Peyer's patch (tissue), 4 donors: Measurements from ENCODE around the gene TUBGCP2. TPM values are rescaled to one million over a fixed set of nuclear protein-coding genes. Genes with fewer than 3 reads are reported as not detected.

Experiments
- DNase-seq, 3 donors: peaks; one replicate each; pipeline ENCODE4 v3.0.0-alpha.2; 2017 to 2019
- H3K27ac ChIP-seq, 4 donors: fragments of 200-600 bp; sonication (generic); one replicate each; pipeline ENCODE4 v1.5.1; 2016 to 2019
- H3K27me3 ChIP-seq, 2 donors: fragments of 200-600 bp; sonication (generic); one replicate each; pipeline ENCODE4 v1.5.1; 2019
- H3K36me3 ChIP-seq, 3 donors: fragments of 200-600 bp; sonication (generic); one replicate each; pipeline ENCODE4 v1.5.1; 2016 to 2019
- H3K4me1 ChIP-seq, 4 donors: fragments of 200-600 bp; sonication (generic); one replicate each; pipeline ENCODE4 v1.5.1; 2016 to 2019
- H3K4me3 ChIP-seq, 4 donors: fragments of 200-600 bp; sonication (generic); 1 replicate in 3 of 4; 2 replicates in 1 of 4; pipeline ENCODE4 v1.5.1; 2016 to 2019; ENCODE audit warnings: mild to moderate bottlenecking in 1 of 4
- H3K9me3 ChIP-seq, 4 donors: fragments of 200-600 bp; sonication (generic); one replicate each; pipeline ENCODE4 v1.5.1; 2016 to 2019; ENCODE audit warnings: mild to moderate bottlenecking in 1 of 4
- POLR2A ChIP-seq, 2 donors: fragments of 450-650 bp; IDR thresholded peaks; one replicate each; pipeline ENCODE4 v1.5.1; 2017; ENCODE audit warnings: antibody characterized with exemption in 2 of 2, mild to moderate bottlenecking in 2 of 2, moderate library complexity in 2 of 2
- total RNA-seq, 4 donors: library from RNA; depleted of rRNA; stranded (reverse); fragments of >200 nt; gene quantifications; one replicate each; pipeline ENCODE4 v1.1.0, GENCODE V29; 2016
- TF ChIP-seq, protein P1 (sequence below), 6 experiments: fragments of 450-650 bp in 4 of 6; fragments of 200-600 bp in 2 of 6; sonication (generic) in 1 of 6; IDR thresholded peaks; one replicate each; pipeline ENCODE4 v1.5.1; 2017 to 2019; ENCODE audit warnings: antibody characterized with exemption in 6 of 6, mild to moderate bottlenecking in 3 of 6, moderate library complexity in 1 of 6

Gene TUBGCP2
- total RNA-seq, 4 donors from 2014 or later, result 40.1 to 85.0 (median 67.8) TPM

DNA sequence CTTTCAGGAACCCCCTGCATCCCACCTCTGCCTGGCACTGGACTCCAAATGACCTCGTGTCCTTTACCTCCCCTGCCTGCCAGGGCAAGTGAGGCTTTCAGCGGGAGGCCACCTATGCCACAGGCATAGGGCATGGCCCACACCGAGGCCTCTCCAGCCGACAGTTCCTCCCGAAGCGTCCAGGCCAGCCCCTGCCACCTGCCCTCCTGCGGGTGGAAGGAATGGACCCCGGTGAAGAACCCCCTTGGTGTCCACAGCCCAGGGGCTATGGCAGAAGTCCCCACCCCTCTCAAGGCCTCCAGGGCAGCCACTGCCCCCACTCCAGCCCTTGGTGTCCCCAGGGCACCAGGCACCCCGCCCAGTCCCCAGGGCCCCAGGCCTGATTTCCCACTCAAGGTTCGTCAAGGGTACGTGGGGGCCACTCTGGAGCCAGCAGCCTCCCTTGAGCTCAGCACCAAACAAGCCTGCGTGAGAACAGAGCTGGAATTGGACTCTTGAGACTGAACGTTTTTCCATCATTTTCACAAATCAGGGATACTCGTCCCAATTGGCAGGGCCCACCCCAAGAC is 46.1 kb upstream of the TUBGCP2 start:
- H3K4me1 ChIP-seq, result peaks cover 7 to 25% (median 10%) of the 10 kb centered on the region in 4 donors
- no peak for DNase-seq
- H3K9me3 ChIP-seq, result no peaks in the 10 kb centered on the region
- H3K27ac ChIP-seq, result no peak overlapping the region
- H3K4me3 ChIP-seq, result no peak overlapping the region
- H3K36me3 ChIP-seq, result peaks cover 0 to 29% (median 0%) of the 10 kb centered on the region in 3 donors
- TF ChIP-seq POLR2A (IDR thresholded peaks at IDR 0.05), result no peak
- TF ChIP-seq, protein P1, sequence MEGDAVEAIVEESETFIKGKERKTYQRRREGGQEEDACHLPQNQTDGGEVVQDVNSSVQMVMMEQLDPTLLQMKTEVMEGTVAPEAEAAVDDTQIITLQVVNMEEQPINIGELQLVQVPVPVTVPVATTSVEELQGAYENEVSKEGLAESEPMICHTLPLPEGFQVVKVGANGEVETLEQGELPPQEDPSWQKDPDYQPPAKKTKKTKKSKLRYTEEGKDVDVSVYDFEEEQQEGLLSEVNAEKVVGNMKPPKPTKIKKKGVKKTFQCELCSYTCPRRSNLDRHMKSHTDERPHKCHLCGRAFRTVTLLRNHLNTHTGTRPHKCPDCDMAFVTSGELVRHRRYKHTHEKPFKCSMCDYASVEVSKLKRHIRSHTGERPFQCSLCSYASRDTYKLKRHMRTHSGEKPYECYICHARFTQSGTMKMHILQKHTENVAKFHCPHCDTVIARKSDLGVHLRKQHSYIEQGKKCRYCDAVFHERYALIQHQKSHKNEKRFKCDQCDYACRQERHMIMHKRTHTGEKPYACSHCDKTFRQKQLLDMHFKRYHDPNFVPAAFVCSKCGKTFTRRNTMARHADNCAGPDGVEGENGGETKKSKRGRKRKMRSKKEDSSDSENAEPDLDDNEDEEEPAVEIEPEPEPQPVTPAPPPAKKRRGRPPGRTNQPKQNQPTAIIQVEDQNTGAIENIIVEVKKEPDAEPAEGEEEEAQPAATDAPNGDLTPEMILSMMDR (IDR thresholded peaks at IDR 0.05), result no peak
- no peaks in the 10 kb centered on the region for H3K27me3 ChIP-seq

DNA sequence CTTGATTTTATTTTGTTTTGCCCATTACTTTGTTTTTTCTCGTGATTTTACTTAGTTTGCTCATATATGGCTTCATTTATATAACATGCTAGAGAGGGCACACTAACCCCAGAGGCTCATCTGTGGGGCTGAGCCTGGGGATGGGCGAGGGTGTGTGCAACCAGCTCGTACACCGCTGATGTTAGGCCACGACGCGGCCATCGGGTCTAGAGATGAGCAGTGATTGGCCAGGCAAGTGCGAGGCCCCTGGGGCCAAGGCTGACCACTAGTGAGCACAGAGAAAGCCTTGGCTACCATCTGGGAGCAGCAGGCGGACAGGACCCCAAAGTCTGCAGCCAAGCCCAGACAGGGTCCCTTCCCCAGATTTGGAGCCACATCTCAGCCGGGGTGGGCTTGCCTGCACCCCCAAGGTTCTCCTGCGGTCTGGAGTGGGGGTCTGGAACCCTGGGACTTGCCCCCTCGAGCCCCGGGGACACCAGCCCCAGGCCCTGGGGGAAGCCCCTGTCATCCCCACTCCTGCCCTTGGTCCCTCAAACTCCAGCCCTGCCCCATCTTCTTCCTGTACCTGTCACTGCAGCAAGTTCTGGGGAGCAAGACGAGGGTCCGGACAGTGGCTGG is 45.4 kb upstream of the TUBGCP2 start:
- Histone ChIP-seq H3K9me3 (no peaks in the 10 kb centered on the region), H3K4me3 (no peak overlapping the region), H3K27ac (no peak overlapping the region), H3K27me3 (no peaks in the 10 kb centered on the region), H3K36me3 (peaks cover 0 to 29% (median 0%) of the 10 kb centered on the region in 3 donors), H3K4me1 (peaks cover 7 to 25% (median 10%) of the 10 kb centered on the region in 4 donors)
- TF ChIP-seq, protein P1 (IDR thresholded peaks at IDR 0.05), result no peak
- TF ChIP-seq POLR2A (IDR thresholded peaks at IDR 0.05), result no peak
- DNase-seq, result no peak

GRCh38 chr10:133353202-133353959 is 44.7 kb upstream of the TUBGCP2 start:
- H3K36me3 ChIP-seq, result peaks cover 0 to 29% (median 0%) of the 10 kb centered on the region in 3 donors
- peak overlapping the region in 1 of 4 donors; percentile 35 for H3K27ac ChIP-seq
- peaks cover 3 to 24% (median 10%) of the 10 kb centered on the region in 4 donors for H3K4me1 ChIP-seq
- DNase-seq, result peak in 2 of 3 donors; percentile 77 to 78
- no peaks in the 10 kb centered on the region for H3K27me3 ChIP-seq
- no peaks in the 10 kb centered on the region for H3K9me3 ChIP-seq
- peak in 1 of 2 donors; percentile 15 for TF ChIP-seq POLR2A (IDR thresholded peaks at IDR 0.05)
- TF ChIP-seq, protein P1 (IDR thresholded peaks at IDR 0.05), result peak in 1 of 6 experiments; percentile 24
- H3K4me3 ChIP-seq, result no peak overlapping the region

- H3K36me3 ChIP-seq, result peaks cover 0 to 29% (median 0%) of the 10 kb centered on the region in 3 donors
- peaks cover 0 to 19% (median 4%) of the 10 kb centered on the region in 4 donors for H3K4me1 ChIP-seq
- no peak for TF ChIP-seq POLR2A (IDR thresholded peaks at IDR 0.05)
- TF ChIP-seq, protein P1 (IDR thresholded peaks at IDR 0.05), result no peak
- no peak overlapping the region for H3K4me3 ChIP-seq
- no peaks in the 10 kb centered on the region for H3K9me3 ChIP-seq
- peak overlapping the region in 1 of 4 donors; percentile 30 for H3K27ac ChIP-seq
- no peaks in the 10 kb centered on the region for H3K27me3 ChIP-seq
- no peak for DNase-seq
Observed at GRCh38 chr10:133351408-133352318, 43.0 kb upstream of the TUBGCP2 start.

GRCh38 chr10:133350950-133351329 is 42.3 kb upstream of the TUBGCP2 start:
- H3K27me3 ChIP-seq, result no peaks in the 10 kb centered on the region
- H3K27ac ChIP-seq, result peak overlapping the region in 1 of 4 donors; percentile 30
- no peak overlapping the region for H3K4me3 ChIP-seq
- DNase-seq, result no peak
- H3K4me1 ChIP-seq, result peaks cover 0 to 18% (median 0%) of the 10 kb centered on the region in 4 donors
- H3K36me3 ChIP-seq, result peaks cover 0 to 26% (median 0%) of the 10 kb centered on the region in 3 donors
- TF ChIP-seq, protein P1 (IDR thresholded peaks at IDR 0.05), result no peak
- TF ChIP-seq POLR2A (IDR thresholded peaks at IDR 0.05), result no peak
- no peaks in the 10 kb centered on the region for H3K9me3 ChIP-seq
